HCT116 (cell line): ENCODE measurements around the gene C1orf53. TPM values are rescaled to one million over a fixed set of nuclear protein-coding genes. Genes with fewer than 3 reads are reported as not detected.

Experiments
- ATAC-seq: fragments of 200-7000 bp; cut with Tn5 transposase; 2 replicates; pipeline ENCODE4 v1.9.1; 2020; ENCODE audit warnings: mild to moderate bottlenecking, moderate library complexity
- BruUV-seq: library from RNA; stranded (reverse); fragments of 400-500 nt; replicated peaks from 2 replicates; lab custom pipeline; 2021; lab: Mats Ljungman, UMichigan
- CTCF ChIA-PET: fragments of 300-600 bp; sonication (Branson Sonifier 250); formaldehyde crosslinking; loops from one replicate; lab custom pipeline; 2021; ENCODE audit warnings: antibody characterized with exemption; lab: Charles Lee
- POLR2A ChIA-PET: fragments of 300-600, 350-600 bp; sonication (Branson Sonifier 250); formaldehyde crosslinking; loops from one replicate; lab custom pipeline; 2021; ENCODE audit warnings: antibody characterized with exemption; lab: Charles Lee
- RAD21 ChIA-PET, 2 experiments: fragments of 300-600 bp; sonication (Branson Sonifier 250); formaldehyde crosslinking; loops; one replicate each; lab custom pipeline; 2023; ENCODE audit warnings: low total read pairs in 2 of 2; ENCODE audit not compliant: uncharacterized antibody in 2 of 2, unreplicated experiment in 2 of 2, low non-redundant PET in 1 of 2; lab: Charles Lee
- DNase-seq: peaks from one replicate; pipeline ENCODE4 v3.0.0-alpha.2; 2010; ENCODE audit warnings: low read depth, low spot score
- H2AFZ ChIP-seq: fragments of 200-600 bp; shearing (Covaris generic), sonication (generic); 2 replicates; pipeline ENCODE4 v1.6.1; 2017; ENCODE audit warnings: low read depth, mixed run types, mixed read lengths, antibody characterized with exemption, low read length; ENCODE audit not compliant: poor library complexity, severe bottlenecking
- H3K27ac ChIP-seq: 2 replicates; pipeline ENCODE4 v1.5.1; 2012; ENCODE audit warnings: low read depth, low read length
- H3K27me3 ChIP-seq: fragments of 200-600 bp; sonication (generic); 2 replicates; pipeline ENCODE4 v1.6.1; 2016; ENCODE audit warnings: mixed run types, low read length, mixed read lengths; ENCODE audit not compliant: insufficient read depth
- H3K36me3 ChIP-seq, 2 experiments: fragments of 200-500 bp in 1 of 2; fragments of 200-600 bp in 1 of 2; sonication (Bioruptor generic) in 1 of 2; sonication (generic) in 1 of 2; 2 replicates each; pipeline versions ENCODE4 v1.5.1 to v1.6.1; 2014 to 2016; ENCODE audit warnings: low read length in 2 of 2, inconsistent platforms in 1 of 2, mixed read lengths in 1 of 2, mixed run types in 1 of 2; ENCODE audit not compliant: insufficient read depth in 2 of 2, control insufficient read depth in 1 of 2
- H3K4me1 ChIP-seq, 2 experiments: fragments of 200-600 bp in 1 of 2; sonication (generic) in 1 of 2; 2 replicates each; pipeline versions ENCODE4 v1.5.1 to v1.6.1; 2012 to 2017; ENCODE audit warnings: low read length in 2 of 2, inconsistent platforms in 1 of 2, mild to moderate bottlenecking in 1 of 2, mixed read lengths in 1 of 2, mixed run types in 1 of 2, moderate library complexity in 1 of 2; ENCODE audit not compliant: insufficient read depth in 2 of 2, control insufficient read depth in 1 of 2
- H3K4me2 ChIP-seq: fragments of 200-600 bp; sonication (generic); 2 replicates; pipeline ENCODE4 v1.6.1; 2017; ENCODE audit warnings: mixed run types, low read length, mixed read lengths
- H3K4me3 ChIP-seq, 2 experiments: fragments of 200-600 bp in 1 of 2; sonication (generic) in 1 of 2; replicated peaks in 1 of 2; 2 replicates each; pipeline ENCODE4 v1.5.1; 2011 to 2016; ENCODE audit warnings: low read length in 2 of 2, control low read depth in 1 of 2, low read depth in 1 of 2, mild to moderate bottlenecking in 1 of 2, mixed read lengths in 1 of 2, mixed run types in 1 of 2
- H3K79me2 ChIP-seq: fragments of 200-600 bp; sonication (generic); 2 replicates; pipeline ENCODE4 v1.6.1; 2017; ENCODE audit warnings: mild to moderate bottlenecking, mixed run types, low read length, moderate library complexity, mixed read lengths; ENCODE audit not compliant: insufficient read depth
- H3K9ac ChIP-seq: fragments of 200-600 bp; sonication (generic); 2 replicates; pipeline ENCODE4 v1.6.1; 2016; ENCODE audit warnings: low read length, mixed read lengths
- H3K9me2 ChIP-seq: fragments of 200-600 bp; sonication (generic), shearing (Covaris generic); 2 replicates; pipeline ENCODE4 v1.6.1; 2017; ENCODE audit warnings: mixed run types, mild to moderate bottlenecking, moderate library complexity; ENCODE audit not compliant: insufficient read depth
- H3K9me3 ChIP-seq, 2 experiments: fragments of 200-500 bp in 1 of 2; fragments of 200-600 bp in 1 of 2; sonication (Bioruptor generic) in 1 of 2; sonication (generic) in 1 of 2; 2 replicates each; pipeline ENCODE4 v1.6.1; 2014 to 2017; ENCODE audit warnings: low read length in 2 of 2, mixed read lengths in 2 of 2, inconsistent platforms in 1 of 2, low read depth in 1 of 2, mild to moderate bottlenecking in 1 of 2, mixed run types in 1 of 2, moderate library complexity in 1 of 2; ENCODE audit not compliant: control insufficient read depth in 1 of 2, insufficient read depth in 1 of 2
- H4K20me1 ChIP-seq: fragments of 200-600 bp; sonication (generic), shearing (Covaris generic); 2 replicates; pipeline ENCODE4 v1.6.1; 2017; ENCODE audit warnings: mixed run types, mild to moderate bottlenecking, moderate library complexity; ENCODE audit not compliant: insufficient read depth
- CBX3 ChIP-seq: IDR thresholded peaks from 2 replicates; pipeline ENCODE4 v1.6.1; 2012; ENCODE audit warnings: low read depth
- JUND ChIP-seq: IDR thresholded peaks from 2 replicates; pipeline ENCODE4 v1.6.1; 2012
- POLR2AphosphoS5 ChIP-seq: IDR thresholded peaks from 2 replicates; pipeline ENCODE4 v1.6.1; 2011; ENCODE audit warnings: mild to moderate bottlenecking, low read depth, low read length, moderate library complexity
- SP1 ChIP-seq: IDR thresholded peaks from 2 replicates; pipeline ENCODE4 v1.6.1; 2012; ENCODE audit warnings: low read depth
- SRF ChIP-seq: IDR thresholded peaks from 2 replicates; pipeline ENCODE4 v1.6.1; 2012; ENCODE audit warnings: low read depth
- YY1 ChIP-seq: IDR thresholded peaks from 2 replicates; pipeline ENCODE4 v1.6.1; 2011; ENCODE audit warnings: low read length, low read depth, moderate library complexity, mild to moderate bottlenecking; ENCODE audit not compliant: insufficient replicate concordance; ENCODE audit errors: extremely low read depth
- ZNF274 ChIP-seq: fragments of 200-500 bp; sonication (Bioruptor generic); IDR thresholded peaks from 2 replicates; pipeline ENCODE4 v1.6.1; 2014; ENCODE audit warnings: mild to moderate bottlenecking, low read depth, low read length, inconsistent platforms
- intact Hi-C: fragments of 100-400 bp; cut with micrococcal nuclease; formaldehyde crosslinking; loops from 2 replicates; pipeline ENCODE4 v1.10.0; 2022
- total RNA-seq: library from RNA; stranded (reverse); gene quantifications from one replicate; pipeline ENCODE4 v1.2.1, GENCODE V29; 2021; ENCODE audit not compliant: unreplicated experiment
- TF ChIP-seq, protein P1 (sequence below): IDR thresholded peaks from 2 replicates; pipeline ENCODE4 v1.6.1; 2012
- TF ChIP-seq, protein P2 (sequence below): IDR thresholded peaks from 2 replicates; pipeline ENCODE4 v1.6.1; 2012; ENCODE audit warnings: low read depth

C1orf53 gene
- total RNA-seq, 1 experiment from 2014 or later = 4.2 TPM

DNA sequence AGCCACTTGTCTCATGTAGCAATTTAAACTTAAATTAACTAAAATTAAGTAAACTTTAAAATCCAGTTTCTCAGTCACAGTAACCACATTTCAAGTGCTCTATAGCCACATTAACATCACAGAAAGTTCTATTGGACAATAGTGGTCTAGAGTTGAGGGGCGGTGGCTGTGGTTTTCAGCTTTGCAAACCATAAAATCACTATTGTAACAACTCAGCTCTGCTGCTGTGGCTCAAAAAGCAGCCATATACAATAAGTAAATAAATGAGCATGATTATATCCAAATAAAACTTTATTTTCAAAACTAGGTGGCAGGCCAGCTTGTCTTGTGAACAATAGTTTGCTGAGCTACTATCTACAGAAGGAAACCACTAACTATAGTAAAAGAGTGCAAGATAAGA lies 43.4 kb upstream of the C1orf53 start:
- no peaks in the 10 kb centered on the region for H3K36me3 ChIP-seq
- BruUV-seq = no TSS peak
- intact Hi-C loops = no loop called here
- H3K9ac ChIP-seq = no peak overlapping the region
- DNase-seq (no peak), ATAC-seq (no peak)
- TF ChIP-seq ZNF274 (no peak), POLR2AphosphoS5 (no peak), YY1 (no peak), SP1 (no peak), SRF (no peak), CBX3 (no peak), JUND (no peak)
- TF ChIP-seq, protein P1, sequence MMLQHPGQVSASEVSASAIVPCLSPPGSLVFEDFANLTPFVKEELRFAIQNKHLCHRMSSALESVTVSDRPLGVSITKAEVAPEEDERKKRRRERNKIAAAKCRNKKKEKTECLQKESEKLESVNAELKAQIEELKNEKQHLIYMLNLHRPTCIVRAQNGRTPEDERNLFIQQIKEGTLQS = no peak
- TF ChIP-seq, protein P2, sequence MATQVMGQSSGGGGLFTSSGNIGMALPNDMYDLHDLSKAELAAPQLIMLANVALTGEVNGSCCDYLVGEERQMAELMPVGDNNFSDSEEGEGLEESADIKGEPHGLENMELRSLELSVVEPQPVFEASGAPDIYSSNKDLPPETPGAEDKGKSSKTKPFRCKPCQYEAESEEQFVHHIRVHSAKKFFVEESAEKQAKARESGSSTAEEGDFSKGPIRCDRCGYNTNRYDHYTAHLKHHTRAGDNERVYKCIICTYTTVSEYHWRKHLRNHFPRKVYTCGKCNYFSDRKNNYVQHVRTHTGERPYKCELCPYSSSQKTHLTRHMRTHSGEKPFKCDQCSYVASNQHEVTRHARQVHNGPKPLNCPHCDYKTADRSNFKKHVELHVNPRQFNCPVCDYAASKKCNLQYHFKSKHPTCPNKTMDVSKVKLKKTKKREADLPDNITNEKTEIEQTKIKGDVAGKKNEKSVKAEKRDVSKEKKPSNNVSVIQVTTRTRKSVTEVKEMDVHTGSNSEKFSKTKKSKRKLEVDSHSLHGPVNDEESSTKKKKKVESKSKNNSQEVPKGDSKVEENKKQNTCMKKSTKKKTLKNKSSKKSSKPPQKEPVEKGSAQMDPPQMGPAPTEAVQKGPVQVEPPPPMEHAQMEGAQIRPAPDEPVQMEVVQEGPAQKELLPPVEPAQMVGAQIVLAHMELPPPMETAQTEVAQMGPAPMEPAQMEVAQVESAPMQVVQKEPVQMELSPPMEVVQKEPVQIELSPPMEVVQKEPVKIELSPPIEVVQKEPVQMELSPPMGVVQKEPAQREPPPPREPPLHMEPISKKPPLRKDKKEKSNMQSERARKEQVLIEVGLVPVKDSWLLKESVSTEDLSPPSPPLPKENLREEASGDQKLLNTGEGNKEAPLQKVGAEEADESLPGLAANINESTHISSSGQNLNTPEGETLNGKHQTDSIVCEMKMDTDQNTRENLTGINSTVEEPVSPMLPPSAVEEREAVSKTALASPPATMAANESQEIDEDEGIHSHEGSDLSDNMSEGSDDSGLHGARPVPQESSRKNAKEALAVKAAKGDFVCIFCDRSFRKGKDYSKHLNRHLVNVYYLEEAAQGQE = no peak
- POLR2A ChIA-PET = no interaction called here
- H3K79me2 ChIP-seq = no peaks in the 10 kb centered on the region
- H3K27ac ChIP-seq = no peak overlapping the region
- H3K27me3 ChIP-seq = no peaks in the 10 kb centered on the region
- no peaks in the 10 kb centered on the region for H3K4me1 ChIP-seq
- CTCF ChIA-PET = no interaction called here
- no peaks in the 10 kb centered on the region for H3K9me3 ChIP-seq
- RAD21 ChIA-PET = no interaction called here
- H3K9me2 ChIP-seq = no peaks in the 10 kb centered on the region
- H3K4me2 ChIP-seq = no peak overlapping the region
- no peaks in the 10 kb centered on the region for H4K20me1 ChIP-seq
- no peak overlapping the region for H2AFZ ChIP-seq
- no peak overlapping the region for H3K4me3 ChIP-seq
